ENCODE measurements around the gene RHOV.

The RHOV gene

GRCh38 chr15:40873694-40874561 is at the start of gene RHOV:
TSS of gene RHOV (minus strand) at chr15:40874234. CDS start at chr15:40874139, 95 bp downstream.
- peak; percentile 86 for DNase-seq

GRCh38 chr15:40923551-40923950 is 49.5 kb upstream of the RHOV start:
- DNase-seq, result no peak

GRCh38 chr15:40922608-40923005 is 48.6 kb upstream of the RHOV start:
- no peak for DNase-seq

GRCh38 chr15:40921949-40922607 is 48.0 kb upstream of the RHOV start:
- DNase-seq, result no peak

GRCh38 chr15:40918799-40919392 is 44.9 kb upstream of the RHOV start:
- DNase-seq, result no peak

- DNase-seq, result no peak
These were observed 44.2 kb upstream of the RHOV start for GRCh38 chr15:40918146-40918798.

- no peak for DNase-seq
These were observed 43.6 kb upstream of the RHOV start for GRCh38 chr15:40917585-40917984.

GRCh38 chr15:40915679-40916078 is 41.6 kb upstream of the RHOV start:
- DNase-seq, result no peak

GRCh38 chr15:40915116-40915661 is 41.2 kb upstream of the RHOV start:
- no peak for DNase-seq

- DNase-seq, result no peak
These were observed 40.5 kb upstream of the RHOV start for GRCh38 chr15:40914486-40914885.

- no peak for DNase-seq
These were observed 40.0 kb upstream of the RHOV start for GRCh38 chr15:40914013-40914412.

GRCh38 chr15:40912478-40912877 is 38.4 kb upstream of the RHOV start:
- DNase-seq, result no peak

- no peak for DNase-seq
These were observed 37.7 kb upstream of the RHOV start for GRCh38 chr15:40911693-40912092.

- no peak for DNase-seq
These were observed 37.1 kb upstream of the RHOV start for GRCh38 chr15:40911141-40911540.

GRCh38 chr15:40909662-40910630 is 35.9 kb upstream of the RHOV start:
- no peak for DNase-seq

GRCh38 chr15:40908095-40908494 is 34.1 kb upstream of the RHOV start:
- no peak for DNase-seq

GRCh38 chr15:40906991-40907802 is 33.2 kb upstream of the RHOV start:
- DNase-seq, result no peak

- peak; percentile 43 for DNase-seq
These were observed 32.3 kb upstream of the RHOV start for GRCh38 chr15:40906091-40906990.

- no peak for DNase-seq
These were observed 30.6 kb upstream of the RHOV start for GRCh38 chr15:40904552-40905201.
